ENCODE results near the gene TERF2IP.

TERF2IP gene, protein sequence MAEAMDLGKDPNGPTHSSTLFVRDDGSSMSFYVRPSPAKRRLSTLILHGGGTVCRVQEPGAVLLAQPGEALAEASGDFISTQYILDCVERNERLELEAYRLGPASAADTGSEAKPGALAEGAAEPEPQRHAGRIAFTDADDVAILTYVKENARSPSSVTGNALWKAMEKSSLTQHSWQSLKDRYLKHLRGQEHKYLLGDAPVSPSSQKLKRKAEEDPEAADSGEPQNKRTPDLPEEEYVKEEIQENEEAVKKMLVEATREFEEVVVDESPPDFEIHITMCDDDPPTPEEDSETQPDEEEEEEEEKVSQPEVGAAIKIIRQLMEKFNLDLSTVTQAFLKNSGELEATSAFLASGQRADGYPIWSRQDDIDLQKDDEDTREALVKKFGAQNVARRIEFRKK

DNA sequence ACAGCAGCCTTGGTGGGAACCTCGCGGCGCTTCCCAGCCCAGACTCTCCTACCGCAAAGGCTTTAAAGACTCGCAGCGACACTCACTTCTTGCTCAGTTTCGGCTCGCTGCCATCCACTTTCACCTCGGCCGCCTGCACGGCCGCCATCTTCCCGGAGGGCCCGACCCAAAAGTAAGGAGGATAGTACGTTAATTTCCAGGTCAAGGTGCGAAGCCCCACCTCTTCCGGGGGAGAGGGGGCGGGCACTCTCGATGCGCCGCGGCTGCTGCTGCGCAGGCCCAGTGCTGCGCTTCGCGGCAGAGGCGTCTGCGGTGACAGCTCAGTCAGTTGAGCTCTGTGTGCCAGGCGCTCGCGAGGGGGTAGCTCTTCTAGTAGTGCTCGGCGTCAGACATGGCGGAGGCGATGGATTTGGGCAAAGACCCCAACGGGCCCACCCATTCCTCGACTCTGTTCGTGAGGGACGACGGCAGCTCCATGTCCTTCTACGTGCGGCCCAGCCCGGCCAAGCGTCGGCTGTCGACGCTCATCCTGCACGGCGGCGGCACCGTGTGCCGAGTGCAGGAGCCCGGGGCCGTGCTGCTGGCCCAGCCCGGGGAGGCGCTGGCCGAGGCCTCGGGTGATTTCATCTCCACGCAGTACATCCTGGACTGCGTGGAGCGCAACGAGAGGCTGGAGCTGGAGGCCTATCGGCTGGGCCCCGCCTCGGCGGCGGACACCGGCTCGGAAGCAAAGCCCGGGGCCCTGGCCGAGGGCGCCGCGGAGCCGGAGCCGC is at the start of gene TERF2IP, which contains the start of gene KARS1:
Gene TERF2IP (plus strand): TSS at position 282 of the 773 bp plus-strand sequence. CDS start 110 bp downstream, at position 392.
Gene KARS1 (minus strand): TSS at position 174 of the 773 bp plus-strand sequence. CDS start 26 bp downstream, at position 148.
- DNase-seq (ENCODE audit: low read depth in 2 of 2): peak; percentile 92 to 94

DNA sequence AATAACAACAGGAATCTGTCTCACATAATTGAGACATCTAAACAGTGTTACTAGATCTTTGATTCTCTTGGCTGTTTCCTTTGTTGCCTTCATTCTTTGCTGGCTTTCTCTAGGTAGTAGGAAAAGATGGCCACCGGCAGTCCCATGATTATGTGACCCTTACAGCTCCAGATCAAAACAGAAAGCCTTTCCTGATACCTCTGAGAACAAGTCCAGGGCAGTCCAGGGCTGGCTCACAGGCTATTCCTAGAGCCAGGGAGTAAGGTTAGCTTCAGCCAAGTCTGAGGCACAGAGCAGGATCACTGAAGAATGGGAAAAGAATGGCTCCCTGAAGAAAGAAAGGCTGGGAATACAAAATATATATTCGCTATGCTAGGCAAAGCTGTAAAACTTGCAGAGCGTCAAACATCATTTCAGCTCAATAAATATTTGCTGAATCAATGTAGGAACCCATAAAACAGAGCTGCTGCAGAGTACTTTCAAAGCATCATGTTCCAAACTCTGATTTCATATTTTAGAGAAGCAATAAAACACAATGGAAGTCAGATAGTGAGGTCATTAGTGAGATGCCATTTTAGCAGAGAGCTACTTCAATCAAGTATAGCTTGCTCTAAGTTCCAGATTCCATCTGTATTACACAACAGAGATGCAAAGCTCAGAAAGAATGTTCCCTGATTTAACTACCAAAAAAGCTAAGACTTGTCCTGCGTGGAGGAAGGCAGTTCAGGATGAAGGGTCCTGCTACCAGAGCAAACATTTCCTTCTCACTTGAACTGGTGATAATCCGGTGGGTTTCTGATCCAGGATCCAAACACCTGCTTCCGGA is 47.9 kb upstream of the TERF2IP start:
- DNase-seq (ENCODE audit: low read depth in 2 of 2): no peak

DNA sequence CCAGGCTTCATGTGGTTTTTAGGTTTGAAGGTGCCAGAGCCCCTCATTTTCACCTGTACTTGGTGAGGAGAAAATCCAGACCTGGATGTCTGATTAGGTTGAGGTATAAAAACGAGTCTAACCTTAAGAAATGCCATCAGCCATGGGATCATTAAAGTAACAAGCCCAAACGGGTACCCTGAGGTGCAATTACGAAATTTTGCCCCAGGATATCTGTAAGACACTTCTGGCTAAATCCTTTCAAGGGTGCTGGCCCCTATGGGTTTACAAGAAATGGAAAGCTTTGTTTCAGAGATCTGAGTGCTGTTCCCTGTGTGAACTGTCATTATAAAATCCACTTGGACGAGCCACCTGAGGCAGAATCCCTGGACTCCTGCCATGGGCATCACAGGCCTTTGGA is 44.3 kb upstream of the TERF2IP start:
- DNase-seq (ENCODE audit: low read depth in 2 of 2): no peak

DNA sequence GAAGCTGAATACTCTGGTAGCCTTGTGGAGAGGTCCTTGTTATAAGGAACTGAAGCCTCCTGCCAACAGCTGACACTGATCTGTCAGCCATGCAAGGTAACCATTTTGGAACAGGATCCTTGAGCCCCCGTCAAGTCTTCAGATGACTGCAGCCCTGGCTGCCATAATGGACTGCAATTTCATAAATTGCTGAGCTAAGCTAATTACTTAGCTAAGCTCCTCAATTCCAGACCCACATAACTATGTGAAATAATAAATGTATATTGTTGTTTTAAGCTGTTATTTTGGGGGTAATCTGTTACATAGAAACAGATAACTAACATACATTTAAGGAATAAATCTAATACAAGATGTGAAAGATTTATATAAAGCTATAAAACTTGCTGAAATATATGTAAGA is 41.1 kb upstream of the TERF2IP start:
- no peak for DNase-seq (ENCODE audit: low read depth in 2 of 2)

DNA sequence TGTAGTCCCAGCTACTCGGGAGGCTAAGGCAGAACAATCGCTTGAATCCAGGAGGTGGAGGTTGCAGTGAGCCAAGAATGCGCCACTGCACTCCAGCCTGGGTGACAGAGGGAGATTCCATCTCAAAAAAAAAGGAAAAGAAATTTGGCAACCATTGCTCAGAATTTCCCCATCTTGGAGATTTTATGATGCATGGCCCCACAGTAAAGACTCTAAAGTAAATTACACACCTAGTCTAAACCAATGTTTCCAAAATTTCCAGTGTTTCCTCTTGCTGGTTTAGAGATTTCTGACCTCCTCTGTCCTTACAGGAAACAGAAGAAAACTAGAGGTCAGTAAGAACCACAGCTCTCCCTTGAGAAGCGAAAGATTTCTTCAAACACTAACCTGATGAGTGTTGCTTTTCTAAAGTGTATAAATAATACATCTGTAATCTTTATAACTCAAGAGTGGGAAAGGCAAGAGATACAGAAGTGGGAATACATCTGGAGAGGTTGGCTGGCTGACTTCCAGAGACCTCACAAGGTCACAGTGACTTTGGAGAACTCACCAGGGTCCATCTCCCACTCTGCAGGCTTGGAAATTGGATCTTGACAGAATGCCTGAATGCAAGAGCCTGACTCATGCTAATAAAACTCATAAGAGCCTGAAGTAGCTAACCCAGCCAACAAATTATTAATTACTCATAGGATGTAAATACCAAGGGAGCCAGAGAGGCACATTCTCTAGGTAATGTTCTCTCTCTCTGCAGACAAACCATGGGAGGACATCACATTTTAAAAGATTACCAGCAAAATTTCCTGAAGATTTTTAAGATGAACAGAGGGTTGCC is 33.3 kb upstream of the TERF2IP start:
- DNase-seq (ENCODE audit: low read depth in 2 of 2): no peak

DNA sequence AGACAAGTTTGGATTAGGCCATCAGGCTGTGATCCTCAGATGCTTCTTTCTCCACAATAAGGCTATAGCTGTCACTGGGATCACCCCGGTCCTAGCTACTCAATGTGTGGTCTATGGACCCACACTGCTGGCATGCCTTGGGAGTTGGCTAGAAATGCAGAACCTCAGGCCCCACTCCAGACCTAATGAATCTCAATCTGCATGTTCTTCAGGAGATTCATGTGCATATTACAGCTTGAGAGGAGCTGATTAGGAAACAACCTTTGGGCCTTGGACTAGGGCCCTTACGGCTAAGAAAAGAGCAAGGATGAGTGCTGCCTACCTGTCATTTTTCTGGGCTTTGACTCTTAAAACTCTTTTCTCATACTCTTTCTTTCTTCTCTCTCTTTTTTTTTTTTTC is 32.0 kb upstream of the TERF2IP start:
- DNase-seq (ENCODE audit: low read depth in 2 of 2): no peak

DNA sequence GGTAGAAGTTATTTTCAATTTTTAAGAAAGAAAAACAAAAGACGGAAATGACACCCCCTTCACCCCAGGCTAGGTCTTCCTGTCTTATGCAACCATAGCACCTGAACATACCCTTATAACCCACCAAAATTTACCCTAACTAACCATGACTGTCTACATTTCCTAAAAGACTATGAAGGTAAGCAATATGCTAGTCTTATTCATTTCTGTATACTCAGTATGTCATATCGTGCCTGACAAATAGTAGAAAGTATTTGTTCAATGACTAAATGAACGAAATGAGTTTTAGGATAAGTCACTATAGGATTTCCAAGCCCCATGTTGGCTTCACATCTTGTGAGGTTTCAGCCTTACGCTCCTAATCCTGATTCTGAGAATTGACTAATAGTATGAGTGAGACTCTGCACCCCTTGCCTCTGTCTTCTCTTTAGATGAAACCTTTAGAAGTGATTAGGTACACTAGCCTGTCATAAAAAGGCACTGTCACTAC is 31.0 kb upstream of the TERF2IP start:
- no peak for DNase-seq (ENCODE audit: low read depth in 2 of 2)

DNA sequence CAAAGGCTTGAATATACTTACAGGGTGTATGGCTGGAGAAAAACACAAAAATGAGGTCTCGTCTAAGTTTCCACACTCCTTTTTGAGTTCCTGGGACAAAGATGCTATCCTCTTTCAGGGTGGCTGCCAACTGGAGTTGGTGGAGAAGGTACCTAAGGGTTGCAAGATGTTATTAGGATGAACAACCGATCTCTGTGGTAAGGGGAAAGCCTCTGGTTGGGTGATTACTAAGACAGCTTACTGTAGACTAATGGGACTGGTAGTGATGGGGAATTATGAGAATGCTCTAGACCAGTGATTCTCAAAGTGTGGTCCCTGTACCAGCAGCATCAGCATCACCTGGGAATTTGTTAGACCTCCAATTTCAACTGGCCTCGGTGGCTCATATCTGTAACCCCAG is 30.5 kb upstream of the TERF2IP start:
- no peak for DNase-seq (ENCODE audit: low read depth in 2 of 2)

DNA sequence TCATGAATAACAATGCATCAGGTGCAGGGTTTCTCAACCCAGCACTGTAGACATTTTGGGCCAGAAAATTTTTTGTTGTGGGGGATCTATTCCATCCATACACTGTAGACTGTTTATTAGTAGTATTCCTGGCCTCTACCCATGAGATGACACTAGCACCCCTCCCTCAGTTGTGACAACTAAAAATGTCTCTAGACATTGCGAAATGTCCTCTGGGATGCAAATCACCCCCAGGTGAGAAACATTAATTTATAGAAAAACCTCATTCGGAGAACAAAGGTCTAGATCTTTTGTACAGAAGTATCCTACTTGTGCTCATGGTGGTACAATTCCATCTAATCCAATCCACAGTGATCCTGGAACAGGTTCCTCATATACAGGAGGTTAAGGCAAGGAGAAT is 28.8 kb upstream of the TERF2IP start:
- DNase-seq (ENCODE audit: low read depth in 2 of 2): no peak

DNA sequence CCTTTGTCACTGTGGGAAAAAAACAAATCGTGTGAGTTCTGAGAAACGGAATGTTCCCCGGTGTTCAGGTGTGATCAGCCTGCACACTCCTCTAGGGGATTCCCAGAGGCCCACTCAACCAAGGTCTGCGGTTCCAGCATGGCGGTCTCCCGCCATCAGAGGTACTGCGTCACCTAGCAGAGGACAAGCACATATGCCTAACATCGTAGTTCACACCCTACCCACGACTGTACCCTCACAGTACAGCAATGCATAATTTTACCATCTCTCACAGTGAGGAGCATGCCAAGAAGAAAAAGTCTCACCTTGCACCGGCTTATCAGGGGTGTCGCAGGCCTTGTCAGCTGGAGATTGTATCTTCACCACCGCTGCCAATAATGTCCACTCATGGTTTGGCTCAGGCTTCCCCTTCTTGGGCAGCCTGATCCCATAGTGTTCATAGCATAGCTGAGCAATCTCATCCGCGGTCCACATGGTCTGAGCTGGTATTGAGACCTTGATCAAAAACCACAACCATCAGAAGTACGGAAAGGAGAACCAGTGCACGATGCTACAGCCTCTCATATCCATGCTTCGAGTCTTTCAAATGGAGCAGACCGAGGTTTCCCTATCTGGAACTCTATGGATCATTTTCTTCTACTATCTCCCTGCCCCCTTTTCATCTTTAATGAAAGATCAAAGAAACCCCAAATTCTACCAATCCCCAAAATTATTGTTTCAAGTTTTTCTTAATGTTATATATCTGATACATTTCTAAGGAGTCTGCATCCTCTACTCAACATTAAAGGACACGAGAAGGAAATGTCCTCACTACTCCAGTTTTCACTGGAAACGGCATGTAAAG is 27.0 kb upstream of the TERF2IP start:
- peak; percentile 22 to 57 for DNase-seq (ENCODE audit: low read depth in 2 of 2)

DNA sequence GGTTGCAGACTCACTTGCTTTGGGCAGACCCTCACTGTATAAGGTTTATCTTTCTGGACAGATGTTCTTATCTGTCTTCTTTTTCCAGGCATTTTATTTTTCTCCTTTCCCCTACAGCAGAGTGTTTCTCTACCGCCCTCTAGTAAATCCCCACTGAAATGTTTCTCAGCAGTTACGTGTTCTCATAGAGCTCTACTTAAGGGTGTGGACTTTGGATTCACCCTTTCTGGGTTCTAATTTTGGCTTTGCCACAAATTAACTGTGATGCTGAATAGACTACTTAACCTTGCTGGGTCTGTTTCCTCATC is 26.4 kb upstream of the TERF2IP start:
- DNase-seq (ENCODE audit: low read depth in 2 of 2): no peak

DNA sequence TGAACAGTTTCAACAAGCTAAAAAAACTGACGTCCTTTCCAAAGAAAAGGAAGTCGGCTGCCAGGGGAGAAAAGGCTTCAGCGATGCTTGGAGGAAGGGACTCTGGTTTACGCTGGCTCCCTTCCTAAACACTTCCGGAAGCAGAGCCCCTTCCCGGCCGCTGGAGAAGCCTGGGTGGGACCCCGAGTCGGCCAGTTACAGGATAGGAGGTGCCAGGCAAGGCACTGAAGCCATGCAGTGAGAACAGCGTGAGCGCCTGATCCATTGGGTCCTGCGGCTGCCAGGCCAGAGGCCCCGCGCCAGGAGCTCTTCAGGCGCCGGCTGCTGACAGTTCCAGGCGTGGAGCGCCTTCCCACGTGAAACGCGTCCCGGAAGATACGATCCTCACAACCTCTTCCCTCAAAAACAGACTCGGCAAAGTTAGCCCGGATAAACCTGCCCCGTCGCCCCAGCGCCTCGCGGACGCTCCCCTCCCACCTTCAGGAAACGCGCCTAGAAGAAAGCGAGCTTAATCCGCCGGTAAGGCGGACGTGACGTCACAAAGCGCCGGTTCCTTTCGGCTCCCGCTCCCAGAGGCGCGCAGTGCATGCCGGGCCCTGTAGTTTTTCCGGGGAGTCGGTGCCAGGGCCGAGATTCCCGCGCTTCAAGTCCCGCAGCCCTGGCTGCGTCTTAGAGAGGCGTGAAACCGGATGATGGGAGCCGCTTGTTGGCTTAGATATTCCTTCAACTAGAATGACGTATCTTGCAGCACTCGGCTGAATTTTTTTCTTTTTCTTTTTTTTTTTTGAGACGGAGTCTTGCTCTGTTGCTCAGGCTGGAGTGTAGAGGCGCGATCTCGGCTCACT is 24.6 kb upstream of the TERF2IP start, which contains the start of gene ADAT1:
Gene ADAT1 (minus strand): TSS at position 521 of the 845 bp plus-strand sequence. CDS start 2,482 bp downstream, outside the sequence.
- peak; percentile 94 to 96 for DNase-seq (ENCODE audit: low read depth in 2 of 2)

DNA sequence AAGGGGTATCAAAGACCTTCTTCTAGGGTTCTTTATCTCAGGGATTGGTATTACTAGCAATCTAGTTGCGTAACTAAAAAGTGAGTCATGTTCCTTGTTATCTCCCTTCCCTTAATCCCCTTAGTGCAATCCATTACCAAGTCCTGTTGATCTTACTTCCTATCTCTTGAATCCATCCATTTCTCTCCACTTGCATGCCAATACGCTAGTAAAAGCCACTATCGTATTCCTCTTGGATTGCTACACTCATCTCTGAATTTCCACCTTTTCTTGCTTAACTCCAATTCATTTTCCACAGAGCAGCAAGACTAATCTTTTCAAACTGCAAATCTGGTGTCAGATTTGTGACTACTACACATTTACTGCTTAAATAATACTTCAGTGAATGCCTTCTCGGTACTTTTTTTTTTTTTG is 22.6 kb upstream of the TERF2IP start:
- DNase-seq (ENCODE audit: low read depth in 2 of 2): no peak

DNA sequence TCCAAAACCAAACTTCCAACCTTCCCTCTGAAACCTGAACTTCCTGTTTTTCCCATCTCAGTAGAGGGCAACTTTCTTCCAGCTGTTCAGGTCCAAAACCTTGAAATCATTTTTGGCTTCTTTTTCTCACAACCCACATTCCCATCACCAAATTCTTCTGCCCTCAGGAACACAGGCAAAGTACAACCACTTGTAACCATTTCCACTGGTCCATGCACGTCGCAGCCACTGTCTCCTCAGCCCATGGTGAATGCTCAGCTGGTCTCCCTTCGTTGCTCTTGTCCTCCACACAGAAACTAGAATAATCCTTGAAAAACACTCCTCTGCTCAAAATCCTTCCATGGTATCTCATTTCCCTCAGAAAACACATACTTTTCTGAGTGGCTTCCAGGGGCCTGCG is 20.8 kb upstream of the TERF2IP start:
- no peak for DNase-seq (ENCODE audit: low read depth in 2 of 2)

DNA sequence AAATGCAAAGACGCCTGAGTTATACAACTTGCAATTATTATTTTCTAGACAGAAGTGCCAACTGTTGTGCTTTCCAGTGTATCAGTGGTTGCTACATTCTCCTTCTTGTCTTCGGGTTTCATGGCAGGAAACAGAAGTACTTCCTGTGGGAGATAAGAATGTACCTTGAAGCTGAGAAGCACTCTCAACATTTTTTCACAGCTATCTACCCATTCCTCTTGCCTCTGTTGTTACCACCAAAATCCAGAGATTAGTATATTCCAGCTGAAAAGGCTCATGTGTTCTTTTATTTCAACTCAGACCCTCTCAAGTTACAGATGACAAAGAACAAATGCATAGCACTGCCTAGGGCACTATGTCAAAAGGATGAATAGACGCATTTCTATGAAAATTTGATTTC is 19.7 kb upstream of the TERF2IP start:
- DNase-seq (ENCODE audit: low read depth in 2 of 2): no peak

DNA sequence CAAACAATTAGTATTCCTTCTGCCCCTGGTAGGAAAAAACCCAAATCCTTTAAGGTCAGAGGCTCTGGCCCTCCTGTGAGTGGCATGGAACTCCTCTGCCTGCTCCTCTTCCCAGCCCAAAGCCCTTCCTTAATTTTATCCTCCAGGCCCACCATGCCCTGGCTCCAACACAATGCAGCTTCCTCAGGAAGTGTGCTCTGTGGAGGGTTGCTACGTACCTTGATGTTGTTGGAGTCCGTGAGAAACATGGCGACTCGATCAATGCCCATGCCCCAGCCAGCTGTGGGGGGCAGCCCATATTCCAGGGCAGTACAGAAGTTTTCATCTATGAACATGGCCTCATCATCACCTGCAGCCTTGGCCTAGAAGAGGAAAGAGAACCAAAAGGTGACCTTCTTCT is 19.2 kb upstream of the TERF2IP start:
- no peak for DNase-seq (ENCODE audit: low read depth in 2 of 2)

DNA sequence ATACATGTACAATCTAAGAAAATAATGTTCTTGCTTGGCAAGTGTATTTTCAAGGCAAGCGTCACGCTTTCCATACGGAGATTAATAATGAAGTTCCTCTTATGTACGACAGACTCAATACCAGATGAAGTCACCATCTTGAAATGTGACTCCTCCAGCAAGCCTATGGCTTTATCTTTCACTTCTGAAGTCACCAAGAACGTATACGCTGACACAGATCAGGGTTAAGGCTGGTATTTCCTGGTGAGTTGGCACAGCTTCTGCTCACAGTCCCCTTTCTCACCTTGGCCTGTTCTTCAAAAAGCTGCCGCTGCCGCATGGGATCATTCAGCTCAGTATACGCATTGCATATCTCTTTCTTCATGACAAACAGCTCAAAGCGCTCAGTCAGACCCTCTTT is 18.4 kb upstream of the TERF2IP start:
- no peak for DNase-seq (ENCODE audit: low read depth in 2 of 2)

DNA sequence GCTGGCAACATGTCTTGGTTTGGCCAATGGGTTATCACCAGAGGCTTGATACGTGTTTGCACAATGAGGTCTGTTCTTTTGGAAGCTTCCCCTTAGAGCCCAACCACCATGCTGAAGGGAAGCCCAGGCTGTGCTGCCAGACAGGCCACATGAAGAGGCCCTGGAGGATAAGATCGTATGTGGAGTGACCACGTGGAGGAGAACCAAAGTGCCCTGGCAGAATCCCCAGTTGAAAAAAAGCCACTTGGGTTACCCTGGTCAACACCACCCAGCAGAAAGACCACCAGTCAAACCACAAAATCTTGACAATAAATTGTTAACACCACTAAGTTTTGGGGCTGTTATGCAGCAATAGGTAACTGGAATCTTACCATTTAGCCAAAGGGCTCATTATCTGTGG is 17.5 kb upstream of the TERF2IP start:
- no peak for DNase-seq (ENCODE audit: low read depth in 2 of 2)

DNA sequence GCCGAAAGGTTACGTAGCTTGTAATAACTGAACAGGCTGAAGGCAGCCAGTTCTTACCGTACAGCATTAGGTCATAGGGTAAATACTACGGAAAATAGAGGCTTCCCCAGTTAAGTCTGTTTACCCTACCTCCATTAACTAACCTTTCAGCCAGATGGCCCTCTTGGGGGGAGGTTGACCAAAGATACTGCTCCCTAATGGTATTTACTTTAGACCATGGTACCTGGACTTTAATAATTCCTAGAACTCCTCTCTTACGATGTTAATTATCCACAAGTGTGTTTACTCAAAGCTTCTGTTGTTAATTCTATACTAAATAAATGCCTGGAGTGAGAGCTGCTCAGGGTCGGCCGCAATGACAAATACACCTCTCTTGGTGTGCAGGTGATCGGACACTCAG is 14.7 kb upstream of the TERF2IP start:
- no peak for DNase-seq (ENCODE audit: low read depth in 2 of 2)
